HepG2 (cell line): ENCODE data around the gene SIRT7.

Source experiments
- SRSF4 ChIP-seq: fragments of 200-400 bp; formaldehyde crosslinking; IDR thresholded peaks from one replicate; pipeline ENCODE4 v1.6.1; 2018; ENCODE audit warnings: mild to moderate bottlenecking, low read depth, low read length, moderate library complexity; ENCODE audit not compliant: poor library complexity, severe bottlenecking
- ZNF335 ChIP-seq: sonication (generic); formaldehyde crosslinking; IDR thresholded peaks from 2 replicates; pipeline ENCODE4 v1.4.0; 2020; ENCODE audit warnings: missing genetic modification reagents
- TF ChIP-seq, protein P1 (sequence below): sonication (generic); formaldehyde crosslinking; IDR thresholded peaks from 2 replicates; pipeline ENCODE4 v1.5.0; 2020; ENCODE audit warnings: mild to moderate bottlenecking, missing genetic modification reagents, moderate library complexity
- TF ChIP-seq, protein P2 (sequence below): sonication (generic); formaldehyde crosslinking; IDR thresholded peaks from 2 replicates; pipeline ENCODE4 v1.5.0; 2020; ENCODE audit warnings: mild to moderate bottlenecking, missing genetic modification reagents
- TF ChIP-seq, protein P3 (sequence below): sonication (generic); formaldehyde crosslinking; IDR thresholded peaks from 2 replicates; pipeline ENCODE4 v1.9.0; 2021; ENCODE audit warnings: missing genetic modification reagents, borderline replicate concordance

DNA sequence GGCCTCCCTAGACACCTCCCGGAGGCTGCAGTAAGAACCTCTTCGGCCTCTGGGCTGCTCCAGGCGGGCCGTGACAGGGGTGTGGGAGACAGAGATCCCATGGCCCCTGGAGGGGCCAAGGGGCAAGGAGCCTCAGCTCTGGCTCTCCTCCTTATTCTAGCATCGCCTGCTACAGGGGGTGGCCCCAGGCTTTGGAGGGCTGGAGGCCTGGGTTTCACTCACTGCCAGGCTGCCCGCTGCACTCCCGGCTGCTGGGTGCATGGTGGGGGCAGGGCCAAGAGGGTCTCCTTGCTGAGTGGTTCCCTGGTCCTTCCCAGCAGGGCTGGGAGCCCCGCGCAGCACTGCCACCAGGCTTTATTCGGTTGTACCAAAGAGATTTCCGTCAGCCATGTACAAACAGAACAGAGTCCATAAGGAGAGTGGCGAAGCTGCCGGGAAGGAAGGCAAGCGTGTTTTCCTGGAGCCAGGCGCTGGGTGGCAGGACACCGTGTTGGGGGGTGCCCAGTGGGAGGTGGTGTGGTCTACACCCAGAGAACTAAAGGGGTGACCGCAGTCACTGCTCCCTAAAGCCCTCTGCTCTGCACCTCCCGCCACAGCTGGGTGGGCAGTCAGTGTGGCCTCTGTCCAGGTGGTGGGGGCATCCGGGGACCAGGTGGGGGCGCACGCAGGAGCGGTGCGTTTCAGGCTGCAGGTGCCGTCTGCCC lies 13.9 kb downstream of the SIRT7 start:
- TF ChIP-seq, protein P1, sequence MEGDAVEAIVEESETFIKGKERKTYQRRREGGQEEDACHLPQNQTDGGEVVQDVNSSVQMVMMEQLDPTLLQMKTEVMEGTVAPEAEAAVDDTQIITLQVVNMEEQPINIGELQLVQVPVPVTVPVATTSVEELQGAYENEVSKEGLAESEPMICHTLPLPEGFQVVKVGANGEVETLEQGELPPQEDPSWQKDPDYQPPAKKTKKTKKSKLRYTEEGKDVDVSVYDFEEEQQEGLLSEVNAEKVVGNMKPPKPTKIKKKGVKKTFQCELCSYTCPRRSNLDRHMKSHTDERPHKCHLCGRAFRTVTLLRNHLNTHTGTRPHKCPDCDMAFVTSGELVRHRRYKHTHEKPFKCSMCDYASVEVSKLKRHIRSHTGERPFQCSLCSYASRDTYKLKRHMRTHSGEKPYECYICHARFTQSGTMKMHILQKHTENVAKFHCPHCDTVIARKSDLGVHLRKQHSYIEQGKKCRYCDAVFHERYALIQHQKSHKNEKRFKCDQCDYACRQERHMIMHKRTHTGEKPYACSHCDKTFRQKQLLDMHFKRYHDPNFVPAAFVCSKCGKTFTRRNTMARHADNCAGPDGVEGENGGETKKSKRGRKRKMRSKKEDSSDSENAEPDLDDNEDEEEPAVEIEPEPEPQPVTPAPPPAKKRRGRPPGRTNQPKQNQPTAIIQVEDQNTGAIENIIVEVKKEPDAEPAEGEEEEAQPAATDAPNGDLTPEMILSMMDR (CRISPR knock-in tag) = no peak
- TF ChIP-seq, protein P2, sequence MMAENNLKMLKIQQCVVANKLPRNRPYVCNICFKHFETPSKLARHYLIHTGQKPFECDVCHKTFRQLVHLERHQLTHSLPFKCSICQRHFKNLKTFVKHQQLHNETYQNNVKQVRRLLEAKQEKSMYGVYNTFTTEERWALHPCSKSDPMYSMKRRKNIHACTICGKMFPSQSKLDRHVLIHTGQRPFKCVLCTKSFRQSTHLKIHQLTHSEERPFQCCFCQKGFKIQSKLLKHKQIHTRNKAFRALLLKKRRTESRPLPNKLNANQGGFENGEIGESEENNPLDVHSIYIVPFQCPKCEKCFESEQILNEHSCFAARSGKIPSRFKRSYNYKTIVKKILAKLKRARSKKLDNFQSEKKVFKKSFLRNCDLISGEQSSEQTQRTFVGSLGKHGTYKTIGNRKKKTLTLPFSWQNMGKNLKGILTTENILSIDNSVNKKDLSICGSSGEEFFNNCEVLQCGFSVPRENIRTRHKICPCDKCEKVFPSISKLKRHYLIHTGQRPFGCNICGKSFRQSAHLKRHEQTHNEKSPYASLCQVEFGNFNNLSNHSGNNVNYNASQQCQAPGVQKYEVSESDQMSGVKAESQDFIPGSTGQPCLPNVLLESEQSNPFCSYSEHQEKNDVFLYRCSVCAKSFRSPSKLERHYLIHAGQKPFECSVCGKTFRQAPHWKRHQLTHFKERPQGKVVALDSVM (CRISPR knock-in tag) = no peak
- TF ChIP-seq ZNF335 (CRISPR knock-in tag) (no peak), SRSF4 (no peak)
- TF ChIP-seq, protein P3, sequence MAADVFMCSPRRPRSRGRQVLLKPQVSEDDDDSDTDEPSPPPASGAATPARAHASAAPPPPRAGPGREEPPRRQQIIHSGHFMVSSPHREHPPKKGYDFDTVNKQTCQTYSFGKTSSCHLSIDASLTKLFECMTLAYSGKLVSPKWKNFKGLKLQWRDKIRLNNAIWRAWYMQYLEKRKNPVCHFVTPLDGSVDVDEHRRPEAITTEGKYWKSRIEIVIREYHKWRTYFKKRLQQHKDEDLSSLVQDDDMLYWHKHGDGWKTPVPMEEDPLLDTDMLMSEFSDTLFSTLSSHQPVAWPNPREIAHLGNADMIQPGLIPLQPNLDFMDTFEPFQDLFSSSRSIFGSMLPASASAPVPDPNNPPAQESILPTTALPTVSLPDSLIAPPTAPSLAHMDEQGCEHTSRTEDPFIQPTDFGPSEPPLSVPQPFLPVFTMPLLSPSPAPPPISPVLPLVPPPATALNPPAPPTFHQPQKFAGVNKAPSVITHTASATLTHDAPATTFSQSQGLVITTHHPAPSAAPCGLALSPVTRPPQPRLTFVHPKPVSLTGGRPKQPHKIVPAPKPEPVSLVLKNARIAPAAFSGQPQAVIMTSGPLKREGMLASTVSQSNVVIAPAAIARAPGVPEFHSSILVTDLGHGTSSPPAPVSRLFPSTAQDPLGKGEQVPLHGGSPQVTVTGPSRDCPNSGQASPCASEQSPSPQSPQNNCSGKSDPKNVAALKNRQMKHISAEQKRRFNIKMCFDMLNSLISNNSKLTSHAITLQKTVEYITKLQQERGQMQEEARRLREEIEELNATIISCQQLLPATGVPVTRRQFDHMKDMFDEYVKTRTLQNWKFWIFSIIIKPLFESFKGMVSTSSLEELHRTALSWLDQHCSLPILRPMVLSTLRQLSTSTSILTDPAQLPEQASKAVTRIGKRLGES = no peak
